ENCODE measurements around the gene VASH2.

DNA sequence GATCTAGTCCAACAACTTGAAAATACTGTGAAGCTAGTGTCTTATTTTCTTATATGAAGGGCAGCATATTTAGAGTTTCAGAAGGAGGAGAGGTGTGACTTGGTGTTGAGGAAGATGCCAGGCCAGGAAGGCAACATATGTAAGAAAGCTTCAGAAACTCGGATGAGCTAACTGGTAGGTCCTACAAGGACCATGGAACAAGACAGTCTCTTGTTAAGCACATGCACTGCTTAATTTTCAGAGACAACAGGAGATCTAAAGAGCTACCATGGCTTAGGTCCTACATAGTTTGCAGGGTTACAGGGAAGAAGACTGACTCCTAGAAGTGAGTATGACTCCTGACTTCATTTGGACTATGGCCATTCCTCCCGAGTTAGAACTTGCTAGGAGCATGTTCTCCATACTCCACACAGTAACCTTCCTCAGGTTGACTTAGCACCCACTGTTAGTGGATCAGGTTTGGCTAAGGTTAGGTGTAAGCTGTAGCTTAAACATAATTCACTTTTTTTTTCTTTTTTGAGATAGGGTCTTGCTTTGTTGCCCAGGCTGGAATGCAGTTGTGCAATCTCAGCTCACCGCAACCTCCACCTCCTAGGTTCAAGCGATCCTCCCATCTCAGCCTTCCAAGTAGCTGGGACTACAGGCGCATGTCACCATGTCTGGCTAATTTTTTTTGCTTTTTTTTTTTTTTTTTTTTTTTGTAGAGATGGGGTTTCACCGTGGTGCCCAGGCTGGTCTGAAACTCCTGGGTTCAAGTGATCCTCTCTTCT lies 34.4 kb downstream of the VASH2 start:
- TF ChIP-seq, protein P1, sequence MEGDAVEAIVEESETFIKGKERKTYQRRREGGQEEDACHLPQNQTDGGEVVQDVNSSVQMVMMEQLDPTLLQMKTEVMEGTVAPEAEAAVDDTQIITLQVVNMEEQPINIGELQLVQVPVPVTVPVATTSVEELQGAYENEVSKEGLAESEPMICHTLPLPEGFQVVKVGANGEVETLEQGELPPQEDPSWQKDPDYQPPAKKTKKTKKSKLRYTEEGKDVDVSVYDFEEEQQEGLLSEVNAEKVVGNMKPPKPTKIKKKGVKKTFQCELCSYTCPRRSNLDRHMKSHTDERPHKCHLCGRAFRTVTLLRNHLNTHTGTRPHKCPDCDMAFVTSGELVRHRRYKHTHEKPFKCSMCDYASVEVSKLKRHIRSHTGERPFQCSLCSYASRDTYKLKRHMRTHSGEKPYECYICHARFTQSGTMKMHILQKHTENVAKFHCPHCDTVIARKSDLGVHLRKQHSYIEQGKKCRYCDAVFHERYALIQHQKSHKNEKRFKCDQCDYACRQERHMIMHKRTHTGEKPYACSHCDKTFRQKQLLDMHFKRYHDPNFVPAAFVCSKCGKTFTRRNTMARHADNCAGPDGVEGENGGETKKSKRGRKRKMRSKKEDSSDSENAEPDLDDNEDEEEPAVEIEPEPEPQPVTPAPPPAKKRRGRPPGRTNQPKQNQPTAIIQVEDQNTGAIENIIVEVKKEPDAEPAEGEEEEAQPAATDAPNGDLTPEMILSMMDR (IDR thresholded peaks at IDR 0.05): no peak
- TF ChIP-seq EP300 (IDR thresholded peaks at IDR 0.05): no peak
